SK-N-MC (cell line): ENCODE measurements around the gene EPAS1.

Experiments
- EZH2 ChIP-seq: fragments of 200-600 bp; sonication (generic); IDR thresholded peaks from one replicate; pipeline ENCODE4 v1.6.1; 2017; ENCODE audit warnings: antibody characterized with exemption
- POLR2AphosphoS5 ChIP-seq: IDR thresholded peaks from 2 replicates; pipeline ENCODE4 v1.6.1; 2012; ENCODE audit warnings: mild to moderate bottlenecking, low read depth, low read length, borderline replicate concordance

GRCh38 chr2:46257476-46257875 is 39.7 kb upstream of the EPAS1 start:
- TF ChIP-seq POLR2AphosphoS5 (no peak), EZH2 (no peak)
